T-helper 2 cell treated with Interferon-gamma antibody and Interleukin-4, amounts not matched to agents 5 μg/mL and 100 μg/mL, for 36 hours (primary cell): ENCODE results near the gene PIM3.
"Not testable (repeated sequence)": the region's sequence is repeated elsewhere in the genome, so short reads cannot be mapped to it uniquely, and the experiment has no call there.

Experiments
- DNase-seq: peaks from one replicate; pipeline ENCODE4 v3.0.0; 2021; ENCODE audit warnings: low spot score
- H3K27ac Mint-ChIP-seq: one replicate; pipeline ENCODE4 v1.8.0; 2021; ENCODE audit warnings: mild to moderate bottlenecking, mixed read lengths
- H3K27me3 Mint-ChIP-seq: one replicate; pipeline ENCODE4 v1.8.0; 2021; ENCODE audit warnings: low read depth, mixed read lengths
- H3K36me3 Mint-ChIP-seq: one replicate; pipeline ENCODE4 v1.8.0; 2021; ENCODE audit warnings: low read depth, mixed read lengths
- H3K4me1 Mint-ChIP-seq: one replicate; pipeline ENCODE4 v1.8.0; 2021; ENCODE audit warnings: low read depth, mixed read lengths
- H3K4me3 Mint-ChIP-seq: one replicate; pipeline ENCODE4 v1.8.0; 2022; ENCODE audit warnings: mild to moderate bottlenecking, moderate library complexity, mixed read lengths
- H3K9me3 Mint-ChIP-seq: one replicate; pipeline ENCODE4 v1.8.0; 2021; ENCODE audit warnings: mixed read lengths

Gene PIM3

GRCh38 chr22:49969751-49970527 lies 9.4 kb downstream of the PIM3 start:
- peak overlapping the region; percentile 94 for H3K27ac Mint-ChIP-seq
- DNase-seq: no peak
- no peak overlapping the region for H3K4me3 Mint-ChIP-seq
- H3K9me3 Mint-ChIP-seq: no peaks in the 10 kb centered on the region
- peaks cover 5% of the 10 kb centered on the region for H3K4me1 Mint-ChIP-seq
- H3K36me3 Mint-ChIP-seq: no peaks in the 10 kb centered on the region
- no peaks in the 10 kb centered on the region for H3K27me3 Mint-ChIP-seq

- Mint-ChIP-seq H3K4me1 (peaks cover 10% of the 10 kb centered on the region), H3K27ac (peak overlapping the region; percentile 94), H3K27me3 (no peaks in the 10 kb centered on the region), H3K9me3 (no peaks in the 10 kb centered on the region), H3K36me3 (no peaks in the 10 kb centered on the region), H3K4me3 (peak overlapping the region; percentile 77)
- peak; percentile 96 for DNase-seq
Measured at GRCh38 chr22:49970528-49971231, 10.1 kb downstream of the PIM3 start.

- Mint-ChIP-seq H3K9me3 (no peaks in the 10 kb centered on the region), H3K27me3 (no peaks in the 10 kb centered on the region), H3K27ac (peak overlapping the region; percentile 94), H3K4me1 (peaks cover 13% of the 10 kb centered on the region), H3K36me3 (no peaks in the 10 kb centered on the region), H3K4me3 (peak overlapping the region; percentile 77)
- peak; percentile 73 for DNase-seq
Measured at GRCh38 chr22:49971232-49972162, 10.9 kb downstream of the PIM3 start.

- H3K36me3 Mint-ChIP-seq: no peaks in the 10 kb centered on the region
Measured at GRCh38 chr22:49972163-49973017, 11.8 kb downstream of the PIM3 start.

GRCh38 chr22:49973018-49973961 lies 12.7 kb downstream of the PIM3 start:
- Mint-ChIP-seq H3K9me3 (no peaks in the 10 kb centered on the region), H3K36me3 (no peaks in the 10 kb centered on the region), H3K27me3 (no peaks in the 10 kb centered on the region), H3K4me1 (peaks cover 17% of the 10 kb centered on the region), H3K4me3 (no peak overlapping the region), H3K27ac (no peak overlapping the region)
- DNase-seq: no peak

More at GRCh38 chr22:49972163-49973017, 11.8 kb downstream of the PIM3 start:
- H3K9me3 Mint-ChIP-seq: no peaks in the 10 kb centered on the region
- H3K27me3 Mint-ChIP-seq: no peaks in the 10 kb centered on the region
- H3K4me3 Mint-ChIP-seq: no peak overlapping the region
- peaks cover 17% of the 10 kb centered on the region for H3K4me1 Mint-ChIP-seq
- H3K27ac Mint-ChIP-seq: no peak overlapping the region
- no peak for DNase-seq

GRCh38 chr22:49975543-49976389 lies 15.2 kb downstream of the PIM3 start:
- peaks cover 15% of the 10 kb centered on the region for H3K4me1 Mint-ChIP-seq
- peak; percentile 71 for DNase-seq
- no peaks in the 10 kb centered on the region for H3K27me3 Mint-ChIP-seq
- peak overlapping the region; percentile 29 for H3K4me3 Mint-ChIP-seq
- H3K9me3 Mint-ChIP-seq: peaks cover 10% of the 10 kb centered on the region
- peak overlapping the region; percentile 77 for H3K27ac Mint-ChIP-seq
- peaks cover 6% of the 10 kb centered on the region for H3K36me3 Mint-ChIP-seq

- Mint-ChIP-seq H3K27me3 (no peaks in the 10 kb centered on the region), H3K36me3 (peaks cover 6% of the 10 kb centered on the region), H3K4me3 (no peak overlapping the region), H3K9me3 (peaks cover 13% of the 10 kb centered on the region), H3K4me1 (peaks cover 14% of the 10 kb centered on the region), H3K27ac (peak overlapping the region; percentile 56)
- DNase-seq: peak; percentile 81
Measured at GRCh38 chr22:49976439-49977175, 16.0 kb downstream of the PIM3 start.

- no peak overlapping the region for H3K4me3 Mint-ChIP-seq
- no peak overlapping the region for H3K27ac Mint-ChIP-seq
- DNase-seq: no peak
- H3K27me3 Mint-ChIP-seq: peaks cover 2% of the 10 kb centered on the region
- H3K9me3 Mint-ChIP-seq: peaks cover 13% of the 10 kb centered on the region
- peaks cover 14% of the 10 kb centered on the region for H3K4me1 Mint-ChIP-seq
- H3K36me3 Mint-ChIP-seq: peaks cover 6% of the 10 kb centered on the region
Measured at GRCh38 chr22:49977578-49977977, 17.0 kb downstream of the PIM3 start.

- Mint-ChIP-seq H3K4me1 (peaks cover 14% of the 10 kb centered on the region), H3K4me3 (no peak overlapping the region), H3K27ac (no peak overlapping the region), H3K36me3 (peaks cover 7% of the 10 kb centered on the region), H3K27me3 (peaks cover 9% of the 10 kb centered on the region), H3K9me3 (peaks cover 16% of the 10 kb centered on the region)
- DNase-seq: no peak
Measured at GRCh38 chr22:49979587-49980264, 19.2 kb downstream of the PIM3 start.

GRCh38 chr22:49981799-49982198 lies 21.2 kb downstream of the PIM3 start:
- H3K4me3 Mint-ChIP-seq, DNase-seq, H3K27ac Mint-ChIP-seq, H3K36me3 Mint-ChIP-seq, H3K4me1 Mint-ChIP-seq: not testable (repeated sequence)
- H3K9me3 Mint-ChIP-seq: peaks cover 35% of the 10 kb centered on the region
- peaks cover 30% of the 10 kb centered on the region for H3K27me3 Mint-ChIP-seq
